HG02840 (cell line): ENCODE results near the gene LRRIQ1.
"Not testable (repeated sequence)": the region's sequence is repeated elsewhere in the genome, so short reads cannot be mapped to it uniquely, and the experiment has no call there.

Source experiments
- ATAC-seq: cut with Tn5 transposase; IDR thresholded peaks from one replicate; pipeline ENCODE4 v1.9.1; 2021; ENCODE audit warnings: mild to moderate bottlenecking, moderate library complexity, moderate number of reproducible peaks; ENCODE audit not compliant: unreplicated experiment, low FRiP score

LRRIQ1 gene, protein sequence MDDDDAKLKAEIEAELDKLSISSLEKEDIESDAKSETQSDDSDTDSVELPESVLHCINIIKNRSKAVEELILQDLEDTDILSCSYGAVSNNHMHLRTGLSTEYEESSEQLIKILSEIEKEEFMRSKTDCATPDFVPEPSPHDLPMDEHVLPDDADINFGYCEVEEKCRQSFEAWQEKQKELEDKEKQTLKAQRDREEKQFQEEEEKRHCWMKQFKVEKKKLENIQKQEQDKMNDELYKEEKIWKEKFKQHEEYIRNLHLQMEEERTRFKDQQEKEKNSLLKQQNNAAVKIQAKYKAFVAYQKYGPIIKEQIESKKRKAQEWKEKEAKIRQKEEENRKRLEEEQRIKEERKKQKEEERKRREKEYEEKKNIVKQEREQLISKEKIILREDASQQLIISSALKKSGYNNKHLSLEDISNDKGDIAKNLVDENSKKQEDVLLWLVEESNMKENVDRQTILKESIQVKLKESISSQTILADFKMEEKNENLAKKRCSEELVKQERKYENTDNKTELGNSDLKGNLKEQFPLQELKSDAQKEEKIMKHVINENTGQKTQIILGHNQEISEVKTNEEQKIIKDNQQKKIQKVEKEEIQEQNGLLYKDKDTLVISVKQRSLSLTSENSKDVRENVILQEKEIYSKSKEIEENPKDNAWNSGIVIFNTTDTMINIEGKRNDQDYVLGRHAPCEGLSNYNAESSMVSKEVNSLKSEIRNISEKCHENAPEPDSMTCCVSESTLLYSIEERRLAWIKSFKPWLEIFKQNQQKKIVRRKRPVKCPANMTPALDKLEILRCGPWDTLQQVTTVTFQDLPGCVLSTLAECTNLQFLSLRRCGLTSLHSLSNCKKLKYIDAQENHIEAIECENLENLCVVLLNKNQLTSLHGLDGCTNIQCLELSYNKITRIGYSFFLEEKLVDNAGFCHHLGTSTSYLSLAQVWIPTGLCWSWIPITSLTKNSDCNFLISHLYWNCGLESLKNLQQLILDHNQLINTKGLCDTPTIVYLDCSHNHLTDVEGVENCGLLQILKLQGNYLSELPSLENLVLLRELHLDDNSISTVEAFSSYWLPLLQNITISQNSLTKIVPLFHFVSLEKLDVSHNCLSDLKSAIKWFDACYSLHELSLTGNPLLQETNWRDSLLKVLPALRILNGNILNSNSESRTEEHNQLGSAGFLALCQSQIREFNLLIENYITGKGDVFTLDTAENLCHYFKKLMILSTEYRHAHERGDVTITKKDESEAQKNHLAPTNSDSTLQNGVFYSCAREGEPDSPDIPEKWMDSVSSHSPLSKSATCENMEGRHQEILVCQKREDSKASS (N-terminal part only)

DNA sequence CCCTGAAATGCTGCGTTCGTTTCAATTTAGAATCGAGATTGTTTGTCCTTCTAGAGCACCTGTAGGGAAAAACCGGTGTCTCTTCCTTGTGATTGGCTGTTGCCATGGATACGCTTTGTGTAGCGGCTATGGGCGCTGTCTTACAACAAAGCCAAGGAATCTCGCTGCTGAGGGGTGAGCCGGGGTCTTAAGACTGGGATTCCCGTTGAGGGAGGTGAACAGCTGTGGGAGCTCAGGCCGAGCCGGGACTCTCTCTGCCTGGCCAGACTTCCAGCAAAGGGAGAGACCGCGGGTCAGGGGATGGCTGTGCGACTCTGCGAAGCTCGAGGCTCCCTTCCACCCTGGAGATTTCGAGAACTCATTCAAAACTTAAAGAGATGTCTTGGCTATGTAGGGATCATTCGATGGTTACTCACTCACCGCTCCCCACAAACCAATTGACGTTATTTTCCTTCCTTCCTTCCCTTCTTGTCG is at the start of gene LRRIQ1, which contains the start of gene TSPAN19:
LRRIQ1 (plus strand) TSS at position 118 of the 474 bp plus-strand sequence. CDS start 1,826 bp downstream, outside the sequence.
TSPAN19 (minus strand) TSS at position 44 of the 474 bp plus-strand sequence. CDS start 6,331 bp downstream, outside the sequence.
- peak; percentile 89 for ATAC-seq

DNA sequence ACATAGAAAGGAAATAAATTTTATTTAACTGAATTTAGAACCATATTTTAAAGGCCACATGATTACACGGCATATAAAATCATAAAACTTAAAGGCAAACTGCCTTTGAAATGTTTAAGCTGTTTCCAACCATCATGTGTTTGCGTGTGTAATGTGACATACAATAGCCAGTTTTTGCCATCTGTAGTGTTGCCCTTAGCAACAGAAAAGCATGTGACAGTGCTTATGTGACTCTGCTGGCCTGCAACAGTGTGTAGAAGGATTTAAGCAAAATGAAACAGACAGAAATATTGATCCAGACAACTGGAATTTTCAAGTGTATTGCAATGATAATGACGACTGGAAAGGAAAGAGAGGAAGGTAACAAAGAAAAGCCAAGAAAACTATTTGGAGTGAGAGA is 49.6 kb upstream of the LRRIQ1 start:
- ATAC-seq = no peak

DNA sequence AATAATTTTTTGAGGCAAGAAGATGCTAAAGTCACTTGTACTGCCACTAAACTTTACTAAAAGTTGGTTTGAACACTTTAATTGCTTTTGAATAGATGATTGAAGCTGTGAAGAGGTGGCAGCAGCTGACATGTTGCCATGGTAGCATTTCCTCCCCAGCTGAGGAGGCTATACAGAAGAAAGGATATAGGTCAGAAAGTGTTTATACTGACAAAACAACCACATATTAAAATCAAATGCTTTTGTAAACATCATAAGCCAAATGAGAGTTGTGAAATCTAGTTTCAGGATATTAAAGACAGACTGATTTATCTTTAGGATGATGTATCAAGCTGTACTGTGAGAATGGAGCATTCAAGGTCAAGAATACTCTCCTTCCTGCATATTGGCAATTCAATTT is 41.7 kb upstream of the LRRIQ1 start:
- no peak for ATAC-seq

DNA sequence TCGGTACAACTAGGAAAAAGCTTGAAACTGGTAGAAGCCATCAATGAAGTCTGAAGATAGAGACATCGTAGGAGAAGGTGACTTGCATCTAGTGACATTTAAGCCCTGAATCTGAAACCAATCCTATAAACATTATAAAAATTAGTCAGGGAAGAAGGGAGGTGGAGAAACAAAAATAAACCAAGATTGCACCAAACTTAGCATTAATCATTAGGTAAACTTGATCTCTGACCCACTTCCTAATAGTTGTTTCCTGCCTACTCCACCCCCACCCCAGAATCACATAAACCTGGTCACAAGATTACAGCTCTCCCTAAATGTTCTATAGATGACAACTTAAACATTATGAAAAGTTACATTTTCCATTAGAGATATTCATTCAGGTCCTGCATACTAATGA is 40.5 kb upstream of the LRRIQ1 start:
- ATAC-seq = no peak

DNA sequence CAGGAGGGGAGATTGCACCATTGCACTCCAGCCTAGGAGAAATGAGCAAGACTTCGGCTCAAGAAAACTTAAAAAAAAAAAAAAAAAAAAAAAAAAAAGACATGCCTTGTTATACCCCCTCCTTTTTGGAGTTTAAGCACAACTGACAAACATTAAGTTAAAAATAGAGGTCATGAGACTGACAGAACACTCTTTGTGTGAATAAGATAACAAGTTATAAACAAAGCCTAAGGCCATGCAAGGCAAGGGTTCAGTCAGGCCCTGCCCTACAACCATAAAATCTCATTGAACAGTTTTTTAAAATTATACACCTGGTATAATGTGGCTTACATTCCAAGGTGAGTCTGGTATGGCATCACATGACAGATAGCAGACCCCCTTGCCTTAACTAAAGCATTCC is 39.4 kb upstream of the LRRIQ1 start:
- no peak for ATAC-seq

DNA sequence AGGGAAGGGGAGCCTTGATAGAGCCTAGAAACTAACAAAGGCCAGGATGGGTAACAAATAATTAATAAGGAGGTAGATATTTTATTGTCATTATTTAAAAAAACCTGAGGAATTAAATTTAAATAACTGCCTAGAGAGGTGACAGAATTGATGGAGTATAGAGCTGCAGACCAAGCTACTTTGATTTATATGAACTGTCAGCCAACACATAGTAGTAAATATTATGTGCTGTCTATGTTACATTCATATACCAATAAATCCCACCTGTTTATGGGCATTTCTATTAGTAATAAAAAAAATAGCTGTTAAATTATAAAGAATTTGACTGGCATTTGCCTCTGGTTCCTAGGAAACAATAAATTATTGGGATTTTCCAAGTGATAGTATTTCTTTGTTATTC is 37.8 kb upstream of the LRRIQ1 start:
- ATAC-seq = no peak

DNA sequence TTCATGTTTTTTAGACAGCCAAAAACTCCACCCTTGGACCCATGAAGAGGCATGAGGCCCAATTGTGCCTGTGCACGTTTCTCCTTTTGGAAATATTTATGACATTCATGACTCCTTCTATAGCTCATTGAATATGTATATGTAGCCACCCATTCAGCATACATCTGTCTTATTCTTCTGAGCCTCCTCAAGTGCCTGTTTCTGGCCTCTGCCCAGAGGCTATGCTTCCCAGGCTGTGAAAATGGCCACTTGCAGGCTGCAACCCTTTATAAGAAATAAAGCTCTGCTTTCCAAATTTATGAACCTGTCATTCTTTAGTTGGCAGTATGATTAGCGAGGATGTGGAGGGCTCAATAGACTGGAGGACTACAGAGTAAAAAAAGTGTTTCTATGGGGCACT is 35.4 kb upstream of the LRRIQ1 start:
- ATAC-seq = no peak

DNA sequence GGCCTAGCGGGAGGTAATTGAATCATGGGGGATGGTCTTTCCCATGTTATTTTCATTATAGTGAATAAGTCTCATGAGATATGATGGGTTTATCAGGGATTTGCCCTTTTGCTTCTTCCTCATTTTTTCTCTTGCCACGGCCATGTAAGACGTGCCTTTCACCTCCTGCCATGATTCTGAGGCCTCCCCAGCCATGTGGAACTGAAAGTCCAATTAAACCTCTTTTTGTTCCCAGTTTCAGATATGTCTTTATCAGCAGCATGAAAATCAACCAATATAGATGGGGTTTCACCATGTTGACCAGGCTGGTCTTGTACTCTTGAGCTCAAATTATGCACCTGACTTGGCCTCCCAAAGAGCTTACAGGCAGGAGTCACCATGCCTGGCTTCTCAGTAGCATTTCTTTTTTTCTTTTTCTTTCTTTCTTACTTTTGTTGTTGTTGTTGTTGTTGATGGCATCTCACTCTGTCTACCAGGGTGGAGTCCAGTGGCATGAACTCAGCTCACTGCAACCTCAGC is 33.3 kb upstream of the LRRIQ1 start:
- ATAC-seq = no peak

DNA sequence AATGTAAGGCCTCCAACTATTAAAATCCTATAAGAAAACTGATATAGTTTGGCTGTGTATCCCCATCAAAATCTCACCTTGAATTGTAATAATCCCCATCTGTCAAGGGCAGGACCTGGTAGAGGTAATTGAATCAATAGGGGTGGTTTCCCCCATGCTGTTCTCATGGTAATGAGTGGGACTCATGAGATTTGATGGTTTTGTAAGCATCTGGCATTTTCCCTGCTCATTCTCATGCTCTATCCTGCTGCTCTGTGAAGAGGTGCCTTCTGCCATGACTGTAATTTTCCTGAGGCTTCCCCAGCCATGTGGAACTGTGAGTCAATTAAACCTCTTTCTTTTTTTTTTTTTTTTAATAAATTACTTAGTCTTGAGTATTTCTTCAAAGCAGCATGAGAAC is 31.9 kb upstream of the LRRIQ1 start:
- ATAC-seq = no peak

DNA sequence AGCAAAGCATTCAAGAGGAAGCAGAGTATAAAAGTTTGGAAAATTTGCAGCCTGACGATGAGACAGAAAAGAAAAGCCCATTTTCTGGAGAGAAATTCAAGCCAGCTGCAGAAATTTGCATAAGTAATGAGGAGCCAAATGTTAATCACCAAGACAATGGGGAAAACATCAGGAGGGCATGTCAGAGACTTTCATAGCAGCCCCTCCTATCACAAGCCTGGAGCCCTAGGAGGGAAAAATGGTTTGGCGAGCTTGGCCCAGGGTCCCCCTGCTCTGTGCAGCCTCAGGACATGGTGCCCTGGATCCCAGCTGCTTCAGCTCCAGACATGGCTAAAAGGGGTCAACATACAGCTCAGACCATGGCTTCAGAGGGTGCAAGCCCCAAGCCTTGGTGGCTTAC is 31.1 kb upstream of the LRRIQ1 start:
- not testable (repeated sequence) for ATAC-seq

DNA sequence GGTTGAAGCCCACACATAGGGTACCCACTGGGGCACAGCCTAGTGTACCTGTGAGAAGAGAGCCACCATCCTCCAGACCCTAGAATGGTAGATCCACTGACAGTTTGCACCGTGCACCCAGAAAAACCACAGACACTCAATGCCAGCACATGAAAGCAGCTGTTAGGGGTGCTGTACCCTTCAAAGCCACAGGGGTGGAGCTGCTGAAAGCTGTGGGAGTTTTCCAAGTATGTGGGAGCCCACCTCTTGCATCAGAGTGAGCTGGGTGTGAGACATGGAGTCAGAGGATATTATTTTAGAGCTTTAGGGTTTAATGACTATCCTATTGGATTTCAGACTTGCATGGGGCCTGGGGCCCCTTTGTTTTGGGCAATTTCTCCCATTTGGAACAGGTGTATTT is 30.5 kb upstream of the LRRIQ1 start:
- no peak for ATAC-seq

DNA sequence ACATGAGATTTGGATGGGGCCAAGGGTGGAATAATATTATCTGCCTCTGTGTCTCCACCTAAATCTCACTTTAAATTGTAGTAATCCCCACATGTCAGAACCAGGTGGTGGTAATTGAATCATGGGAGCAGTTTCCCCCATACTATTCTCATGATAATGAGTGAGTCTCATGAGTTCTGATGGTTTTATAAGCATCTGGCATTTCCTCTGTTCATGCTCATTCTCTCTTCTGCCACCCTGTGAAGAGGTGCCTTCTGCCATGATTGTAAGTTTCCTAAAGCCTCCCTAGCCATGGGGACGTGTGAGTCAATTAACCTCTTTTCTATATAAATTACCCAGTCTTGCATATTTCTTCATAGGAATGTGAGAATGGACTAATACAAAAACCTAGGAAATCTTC is 29.9 kb upstream of the LRRIQ1 start:
- ATAC-seq = no peak

DNA sequence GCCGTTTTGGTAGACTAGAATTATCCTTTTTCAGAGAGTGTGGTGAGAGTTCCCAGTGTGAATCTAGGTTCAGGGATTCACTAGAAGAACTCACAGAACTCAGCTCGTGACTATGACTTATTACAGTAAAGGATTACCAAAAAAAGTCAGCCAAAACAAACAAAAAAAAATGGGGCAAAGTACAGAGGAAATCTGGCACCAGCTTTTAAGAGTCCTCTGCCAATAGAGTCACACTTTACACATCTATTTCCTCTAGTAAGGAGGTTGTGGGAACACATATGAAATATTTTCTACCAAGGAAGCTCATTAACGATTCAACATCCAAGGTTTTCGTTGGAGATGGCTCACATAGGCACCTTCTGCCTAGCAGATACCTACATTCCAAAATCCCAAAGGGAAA is 28.3 kb upstream of the LRRIQ1 start:
- no peak for ATAC-seq

DNA sequence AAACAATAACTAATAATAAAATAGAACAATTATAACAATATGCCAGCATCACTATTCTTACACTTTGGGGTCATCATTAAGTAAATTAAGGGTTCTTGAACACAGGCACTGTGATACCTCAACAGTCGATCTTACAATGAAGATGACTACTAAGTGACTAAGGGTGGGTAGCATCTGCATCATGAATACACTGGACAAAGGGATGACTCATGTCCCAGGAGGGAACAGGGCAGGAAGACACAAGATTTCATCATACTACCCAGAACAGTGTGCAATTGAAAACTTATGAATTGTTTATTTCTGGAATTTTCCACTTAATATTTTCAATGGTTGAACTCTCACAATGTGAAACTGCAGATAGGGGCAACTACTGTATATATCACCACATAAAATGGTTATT is 19.7 kb upstream of the LRRIQ1 start:
- ATAC-seq = no peak

DNA sequence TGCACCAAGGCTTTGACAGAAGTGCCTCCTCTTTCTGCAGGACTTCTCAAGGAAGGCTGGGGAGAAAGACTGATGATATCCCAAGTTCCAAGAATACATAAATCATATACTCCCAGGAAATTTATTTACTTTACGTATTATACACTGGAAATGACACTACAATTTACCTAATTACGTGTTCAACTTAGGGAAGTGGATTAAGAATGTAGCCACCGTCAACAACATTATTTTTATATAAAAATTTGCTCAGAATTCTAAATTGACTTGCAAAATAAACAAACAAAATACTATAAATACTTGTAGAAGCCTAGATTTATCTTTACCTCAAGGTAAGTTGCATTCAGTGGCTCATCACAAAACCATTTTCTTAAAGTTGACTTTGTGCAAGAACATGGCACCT is 19.0 kb upstream of the LRRIQ1 start:
- ATAC-seq = no peak

DNA sequence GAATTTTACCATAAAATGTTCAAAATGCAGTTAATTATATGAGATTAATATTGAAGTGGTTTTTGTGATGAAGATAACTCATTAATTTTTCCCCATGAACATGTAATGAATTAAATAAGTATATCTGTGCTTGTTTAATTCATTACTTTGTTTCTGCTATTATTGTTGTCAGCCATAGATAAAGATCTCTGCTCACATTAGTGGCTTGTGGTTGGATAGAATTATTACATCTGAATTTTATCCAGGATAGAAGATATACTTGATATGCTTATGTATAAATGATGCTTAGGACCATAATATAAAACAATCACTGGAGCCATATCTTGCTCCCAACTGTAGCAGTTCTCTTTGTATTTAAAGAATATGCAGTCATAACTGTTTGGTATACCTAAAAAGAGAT is 18.5 kb upstream of the LRRIQ1 start:
- ATAC-seq = no peak

DNA sequence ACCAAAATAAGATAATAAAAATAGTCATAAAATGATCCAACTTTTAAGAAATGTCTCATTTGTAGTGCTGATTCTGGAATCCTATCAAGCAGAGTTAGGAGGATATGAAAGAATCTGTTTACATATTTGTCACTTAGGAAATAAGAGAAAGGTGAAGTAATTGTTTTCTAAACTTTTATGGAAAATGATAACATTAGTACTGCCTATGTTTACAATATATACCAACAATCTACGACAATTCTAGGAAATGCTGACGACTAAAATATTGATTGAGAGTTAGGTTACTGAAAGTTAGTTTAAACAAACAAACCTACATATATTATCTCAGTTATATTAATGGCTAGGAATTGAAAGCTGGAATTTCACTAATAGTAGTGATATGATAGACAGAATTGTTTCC is 18.1 kb upstream of the LRRIQ1 start:
- no peak for ATAC-seq

DNA sequence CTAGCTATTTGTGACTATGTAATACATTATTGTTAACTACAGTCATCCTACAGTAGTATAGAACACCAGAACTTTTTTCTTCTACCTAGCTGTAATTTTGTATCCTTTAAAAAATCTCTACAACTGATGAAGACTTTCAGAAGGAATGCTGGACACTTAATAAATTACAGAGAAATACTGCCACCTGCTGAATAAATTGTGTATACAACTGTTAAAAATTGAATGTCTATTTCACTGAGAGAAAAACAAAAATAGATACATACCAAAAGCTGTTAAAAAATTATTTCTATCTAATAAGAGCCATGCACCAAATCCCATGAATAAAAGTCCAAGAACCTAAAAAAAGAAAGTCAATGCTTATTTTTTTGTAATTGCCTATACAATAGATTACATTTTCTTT is 6.7 kb upstream of the LRRIQ1 start:
- no peak for ATAC-seq

DNA sequence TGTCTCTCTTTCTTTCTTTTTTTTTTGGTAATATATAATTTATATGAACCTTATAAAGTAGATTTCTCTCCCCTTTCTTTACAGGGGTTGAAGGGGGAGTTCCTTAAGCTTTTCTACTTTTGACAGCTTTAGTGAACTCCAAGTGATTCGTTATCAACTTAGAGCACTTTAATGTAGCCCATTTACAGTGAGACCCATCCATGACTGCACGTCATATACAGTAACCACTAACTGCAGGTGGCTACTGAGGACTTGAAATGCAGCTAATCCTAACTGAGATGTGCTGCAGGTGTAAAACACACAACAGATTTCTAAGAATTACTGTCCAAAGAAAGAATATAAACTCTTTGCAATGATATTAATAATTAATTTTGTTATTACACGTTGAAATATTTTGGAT is 582 bp downstream of the LRRIQ1 start:
- peak; percentile 15 for ATAC-seq

DNA sequence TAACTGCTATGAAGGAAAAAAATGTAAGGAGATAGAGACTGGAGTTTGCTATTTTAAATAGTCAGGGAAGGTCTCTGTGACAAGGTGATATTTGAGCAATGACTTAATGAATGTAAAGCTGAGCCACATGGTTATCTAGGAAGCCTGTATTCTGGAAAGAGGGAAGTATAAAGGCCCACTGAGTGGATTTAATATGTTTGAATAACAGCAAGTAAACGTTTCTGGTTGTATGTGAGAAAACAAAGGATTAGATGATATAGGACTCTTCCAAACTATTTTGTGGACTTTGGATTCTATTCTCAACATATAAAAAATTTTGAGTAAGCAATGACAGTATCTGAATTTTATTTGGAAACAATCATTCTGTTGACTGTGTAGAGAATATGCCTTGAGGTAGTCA is 5.2 kb downstream of the LRRIQ1 start:
- ATAC-seq = no peak
